Natural killer cell (primary cell): Measurements from ENCODE around the gene OPN5. TPM values are rescaled to one million over a fixed set of nuclear protein-coding genes. Genes with fewer than 3 reads are reported as not detected.

Experiments used
- ATAC-seq, 3 donors: fragments of 150-1000 bp in 2 of 3; fragments of 200-7000 bp in 1 of 3; cut with Tn5 transposase; 1 replicate in 1 of 3; 2 replicates in 2 of 3; pipeline ENCODE4 v1.10.0; 2021; ENCODE audit warnings: mild to moderate bottlenecking in 2 of 3, moderate library complexity in 2 of 3
- DNase-seq, 2 donors: peaks; one replicate each; pipeline versions ENCODE4 v3.0.0 to v3.0.0-alpha.2; 2013 to 2021; ENCODE audit warnings: mixed read lengths in 1 of 2
- H3K27ac ChIP-seq: one replicate; pipeline ENCODE4 v1.5.1; 2013; ENCODE audit warnings: mild to moderate bottlenecking, low read length
- H3K27me3 ChIP-seq: one replicate; pipeline ENCODE4 v1.6.1; 2013; ENCODE audit warnings: low read length; ENCODE audit not compliant: control insufficient read depth, insufficient read depth
- H3K36me3 ChIP-seq: one replicate; pipeline ENCODE4 v1.6.1; 2013; ENCODE audit warnings: low read length; ENCODE audit not compliant: control insufficient read depth, insufficient read depth
- H3K4me1 ChIP-seq: one replicate; pipeline ENCODE4 v1.6.1; 2013; ENCODE audit warnings: low read length; ENCODE audit not compliant: control insufficient read depth, insufficient read depth
- H3K4me3 ChIP-seq: one replicate; pipeline ENCODE4 v1.5.1; 2013; ENCODE audit warnings: low read length
- H3K9me3 ChIP-seq: one replicate; pipeline ENCODE4 v1.6.1; 2013; ENCODE audit warnings: low read length; ENCODE audit not compliant: control insufficient read depth, insufficient read depth
- H3K27ac Mint-ChIP-seq, 2 donors: one replicate each; pipeline ENCODE4 v1.8.0; 2022; ENCODE audit warnings: mild to moderate bottlenecking in 2 of 2, mixed read lengths in 2 of 2, moderate library complexity in 1 of 2
- H3K27me3 Mint-ChIP-seq, 2 donors: one replicate each; pipeline ENCODE4 v1.8.0; 2022; ENCODE audit warnings: low read depth in 2 of 2, mixed read lengths in 2 of 2
- H3K36me3 Mint-ChIP-seq: one replicate; pipeline ENCODE4 v1.8.0; 2022; ENCODE audit warnings: mixed read lengths
- H3K4me1 Mint-ChIP-seq, 2 donors: one replicate each; pipeline ENCODE4 v1.8.0; 2022; ENCODE audit warnings: mixed read lengths in 2 of 2
- H3K4me3 Mint-ChIP-seq: one replicate; pipeline ENCODE4 v1.8.0; 2022; ENCODE audit warnings: mild to moderate bottlenecking, moderate library complexity, mixed read lengths
- H3K9me3 Mint-ChIP-seq, 2 donors: one replicate each; pipeline ENCODE4 v1.8.0; 2022; ENCODE audit warnings: mixed read lengths in 2 of 2
- WGBS: methylation state at CpG from one replicate; pipeline ENCODE4 v1.1.7; 2013; ENCODE audit warnings: missing lambda C conversion rate; ENCODE audit not compliant: insufficient coverage; 5-methylcytosine and 5-hydroxymethylcytosine counted together
- intact Hi-C: fragments of 100-400 bp; cut with micrococcal nuclease; formaldehyde crosslinking; loops from one replicate; pipeline ENCODE4 v1.14.2; 2022
- total RNA-seq, 4 donors: library from RNA; stranded (reverse); fragments of 120-200 nt in 1 of 4; gene quantifications; one replicate each; pipeline versions ENCODE4 v1.2.3 to v1.2.4, GENCODE V29; 2013 to 2022
- TF ChIP-seq, protein P1 (sequence below): fragments of 200-600 bp; IDR thresholded peaks from one replicate; pipeline ENCODE4 v1.8.0; 2022; ENCODE audit warnings: antibody characterized with exemption

The OPN5 gene
- total RNA-seq, 3 donors from 2014 or later (not counting 1 experiment from before 2014, with no cell fraction given): not detected

DNA sequence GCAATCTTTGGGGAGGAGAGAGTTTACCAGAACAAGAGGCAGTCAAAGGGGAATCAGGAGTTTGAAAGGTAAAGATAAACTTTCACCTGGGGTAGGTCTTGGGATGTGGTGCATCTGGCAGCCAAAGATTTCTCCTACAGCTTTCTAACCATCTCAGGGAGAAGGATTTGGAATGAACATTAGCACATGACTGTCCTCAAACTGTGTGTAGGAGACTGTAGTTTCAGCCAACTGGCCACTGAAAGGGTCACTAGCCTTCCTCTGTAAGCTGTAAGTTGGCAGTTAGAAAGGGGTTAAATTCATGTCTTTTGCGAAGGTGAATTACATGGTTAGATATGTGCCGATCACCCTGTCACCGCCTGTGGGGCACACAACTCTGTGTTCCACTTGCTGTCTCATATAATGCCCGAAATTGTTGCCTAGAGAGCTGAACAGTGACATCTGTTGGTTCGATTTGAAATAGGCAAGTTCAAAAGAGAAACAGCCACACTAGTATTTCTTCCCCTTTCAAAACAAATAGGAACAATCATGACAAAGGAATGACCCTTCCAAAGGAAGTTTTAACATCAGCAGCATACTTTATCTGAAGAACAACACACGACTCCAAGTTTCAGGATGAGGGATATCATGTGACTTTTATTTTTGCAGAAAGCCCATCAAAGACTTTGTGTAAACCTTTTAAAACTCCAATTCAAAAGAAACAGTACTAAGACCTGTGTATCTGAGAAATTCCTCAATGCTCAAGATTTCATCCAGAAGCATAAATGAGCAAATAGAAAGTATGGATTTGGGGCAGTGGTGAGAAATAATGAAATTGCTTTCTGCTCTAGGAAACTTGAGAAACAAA, 1.1 kb upstream of the OPN5 start:
- Mint-ChIP-seq H3K36me3 (no peaks in the 10 kb centered on the region), H3K27me3 (peaks cover 7 to 9% of the 10 kb centered on the region in 2 donors), H3K9me3 (no peaks in the 10 kb centered on the region), H3K4me1 (peaks cover 0 to 6% of the 10 kb centered on the region in 2 donors), H3K27ac (no peak overlapping the region), H3K4me3 (no peak overlapping the region)
- Histone ChIP-seq H3K9me3 (no peaks in the 10 kb centered on the region), H3K36me3 (no peaks in the 10 kb centered on the region), H3K4me1 (no peaks in the 10 kb centered on the region), H3K4me3 (no peak overlapping the region), H3K27me3 (no peaks in the 10 kb centered on the region), H3K27ac (no peak overlapping the region)
- peak; percentile 60 to 76 (median 62) for ATAC-seq
- WGBS: 0% methylated on average over 5 of the region's 6 CpGs
- DNase-seq: peak in 1 of 2 donors; percentile 65
- intact Hi-C loops: loop anchor here (1.0 kb wide), 2 partner anchors 149 to 366 kb away; no protein-coding TSS in a partner anchor
- TF ChIP-seq, protein P1, sequence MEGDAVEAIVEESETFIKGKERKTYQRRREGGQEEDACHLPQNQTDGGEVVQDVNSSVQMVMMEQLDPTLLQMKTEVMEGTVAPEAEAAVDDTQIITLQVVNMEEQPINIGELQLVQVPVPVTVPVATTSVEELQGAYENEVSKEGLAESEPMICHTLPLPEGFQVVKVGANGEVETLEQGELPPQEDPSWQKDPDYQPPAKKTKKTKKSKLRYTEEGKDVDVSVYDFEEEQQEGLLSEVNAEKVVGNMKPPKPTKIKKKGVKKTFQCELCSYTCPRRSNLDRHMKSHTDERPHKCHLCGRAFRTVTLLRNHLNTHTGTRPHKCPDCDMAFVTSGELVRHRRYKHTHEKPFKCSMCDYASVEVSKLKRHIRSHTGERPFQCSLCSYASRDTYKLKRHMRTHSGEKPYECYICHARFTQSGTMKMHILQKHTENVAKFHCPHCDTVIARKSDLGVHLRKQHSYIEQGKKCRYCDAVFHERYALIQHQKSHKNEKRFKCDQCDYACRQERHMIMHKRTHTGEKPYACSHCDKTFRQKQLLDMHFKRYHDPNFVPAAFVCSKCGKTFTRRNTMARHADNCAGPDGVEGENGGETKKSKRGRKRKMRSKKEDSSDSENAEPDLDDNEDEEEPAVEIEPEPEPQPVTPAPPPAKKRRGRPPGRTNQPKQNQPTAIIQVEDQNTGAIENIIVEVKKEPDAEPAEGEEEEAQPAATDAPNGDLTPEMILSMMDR: peak; percentile 34

DNA sequence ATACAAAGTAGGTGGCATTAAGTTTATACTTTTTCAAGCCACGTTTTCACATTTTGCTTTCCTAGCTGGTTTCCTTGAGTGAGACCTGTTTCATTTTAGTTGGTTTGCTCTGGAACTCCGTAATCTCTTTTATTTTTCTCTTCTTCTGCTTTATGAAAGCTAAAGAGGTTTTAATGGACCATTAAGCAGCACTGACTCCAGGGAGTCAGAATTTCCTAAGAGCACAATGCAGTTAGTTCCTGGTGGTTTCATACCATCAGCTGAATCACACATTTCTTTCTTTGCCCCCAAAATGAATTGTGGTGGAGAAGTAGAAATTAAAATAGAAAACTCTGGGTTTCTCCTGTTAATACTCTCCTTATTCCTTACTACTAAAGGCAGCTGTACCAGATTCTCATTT, 3.4 kb downstream of the OPN5 start:
- intact Hi-C loops: no loop called here
- Mint-ChIP-seq H3K27me3 (peaks cover 13 to 29% of the 10 kb centered on the region in 2 donors), H3K4me3 (no peak overlapping the region), H3K9me3 (no peaks in the 10 kb centered on the region), H3K36me3 (no peaks in the 10 kb centered on the region), H3K27ac (no peak overlapping the region), H3K4me1 (peaks cover 0 to 6% of the 10 kb centered on the region in 2 donors)
- H3K9me3 ChIP-seq: no peaks in the 10 kb centered on the region
- no peak overlapping the region for H3K27ac ChIP-seq
- TF ChIP-seq, protein P1: no peak
- DNase-seq (no peak), ATAC-seq (no peak)
- peaks cover 4% of the 10 kb centered on the region for H3K4me1 ChIP-seq
- no peak overlapping the region for H3K4me3 ChIP-seq
- H3K27me3 ChIP-seq: peaks cover 2% of the 10 kb centered on the region
- WGBS: 62% methylated on average over 2 of the region's 2 CpGs
- H3K36me3 ChIP-seq: no peaks in the 10 kb centered on the region

DNA sequence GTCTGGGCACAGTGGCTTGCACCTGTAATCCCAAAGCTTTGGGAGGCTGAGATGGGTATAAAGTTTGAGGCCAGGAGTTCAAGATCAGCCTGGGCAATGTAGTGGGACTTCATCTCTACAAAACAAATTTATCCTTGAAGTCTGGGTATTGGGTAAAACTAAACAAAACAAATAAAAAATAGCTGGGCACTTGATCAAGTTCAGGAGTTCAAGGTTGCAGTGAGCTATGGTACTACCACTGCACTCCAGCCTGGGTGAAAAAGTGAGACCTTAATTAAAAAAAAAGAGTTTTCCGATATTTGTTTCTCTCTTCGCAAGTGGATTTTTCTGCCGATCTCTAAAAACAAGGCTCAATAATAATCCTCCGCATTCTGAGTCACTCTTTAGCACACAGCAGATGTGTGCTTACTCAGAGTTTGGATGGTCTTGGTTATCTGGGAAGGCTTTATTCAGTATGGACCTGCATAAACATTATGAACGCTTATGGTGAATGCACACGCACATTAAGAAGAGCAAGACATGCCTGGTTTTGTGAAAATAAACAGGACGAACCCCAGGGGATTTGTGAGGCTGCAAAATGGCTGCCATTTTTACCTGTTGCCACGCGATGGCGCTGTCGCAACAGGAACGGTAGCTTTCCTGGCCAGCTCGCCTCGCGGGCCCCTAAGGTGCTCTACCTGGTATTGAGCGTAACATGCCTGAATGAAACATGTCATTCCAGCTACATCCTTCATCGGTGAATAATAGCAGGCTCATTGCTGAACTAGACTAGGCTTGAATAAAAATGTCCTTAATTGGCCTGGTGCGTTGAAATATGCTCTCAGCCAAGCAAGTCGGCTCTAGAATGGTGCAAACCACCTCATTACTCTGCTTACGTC, 6.0 kb downstream of the OPN5 start:
- Mint-ChIP-seq H3K27me3 (peaks cover 17 to 51% of the 10 kb centered on the region in 2 donors), H3K36me3 (no peaks in the 10 kb centered on the region), H3K27ac (no peak overlapping the region), H3K4me3 (no peak overlapping the region), H3K9me3 (no peaks in the 10 kb centered on the region), H3K4me1 (no peaks in the 10 kb centered on the region)
- WGBS: 27% methylated on average over 20 of the region's 20 CpGs
- Histone ChIP-seq H3K27me3 (peaks cover 2% of the 10 kb centered on the region), H3K4me3 (no peak overlapping the region), H3K27ac (no peak overlapping the region), H3K4me1 (peaks cover 4% of the 10 kb centered on the region), H3K36me3 (no peaks in the 10 kb centered on the region), H3K9me3 (no peaks in the 10 kb centered on the region)
- intact Hi-C loops: loop anchor here (2.0 kb wide), 1 partner anchor 1623 kb away; no protein-coding TSS in a partner anchor
- TF ChIP-seq, protein P1: peak; percentile 71
- DNase-seq: peak; percentile 28 to 66
- peak; percentile 36 to 69 (median 60) for ATAC-seq
